ENCODE measurements around the gene NCKAP5.

The NCKAP5 gene

DNA sequence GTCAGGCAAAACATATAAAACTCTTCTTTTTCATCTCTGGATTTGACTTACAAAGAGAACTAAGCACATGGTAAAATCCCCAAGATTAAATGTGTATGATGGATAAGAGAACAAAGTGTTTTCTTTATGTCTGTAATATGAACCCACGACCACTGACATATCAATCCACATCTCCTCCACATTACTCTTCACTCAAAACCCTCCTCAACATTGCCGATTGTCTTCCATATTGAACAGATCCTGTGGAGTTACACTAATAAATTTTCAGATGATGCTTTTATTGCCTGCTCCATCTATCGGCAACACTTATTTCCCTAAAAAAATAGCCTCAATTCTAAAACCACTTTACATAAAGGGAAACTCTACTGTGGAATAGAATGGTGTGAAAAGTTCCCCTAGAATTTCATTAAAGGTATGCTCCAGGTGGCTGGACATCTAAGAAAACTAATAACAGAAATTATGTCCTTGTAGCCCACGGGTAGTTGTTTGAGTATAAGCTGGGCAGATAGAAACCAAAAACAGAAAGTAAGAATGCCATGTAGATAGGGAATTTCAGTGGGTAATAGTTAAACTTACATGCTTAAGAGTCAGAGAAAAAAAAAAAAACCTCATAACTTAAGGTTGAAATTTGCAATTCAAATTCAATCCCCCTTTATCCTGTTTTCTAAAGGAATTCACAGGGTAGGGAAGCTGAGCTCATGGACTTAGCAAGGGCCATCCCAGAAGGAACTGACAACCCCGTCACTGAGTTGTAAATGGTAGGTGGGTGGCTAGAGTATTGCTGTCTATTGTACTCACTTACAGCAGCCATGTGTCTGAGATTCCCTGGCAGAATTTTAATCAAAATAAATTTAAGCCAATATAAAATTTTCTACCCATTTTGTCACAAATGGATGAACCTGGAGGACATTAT is 592.8 kb downstream of the NCKAP5 start:
- DNase-seq = no peak

DNA sequence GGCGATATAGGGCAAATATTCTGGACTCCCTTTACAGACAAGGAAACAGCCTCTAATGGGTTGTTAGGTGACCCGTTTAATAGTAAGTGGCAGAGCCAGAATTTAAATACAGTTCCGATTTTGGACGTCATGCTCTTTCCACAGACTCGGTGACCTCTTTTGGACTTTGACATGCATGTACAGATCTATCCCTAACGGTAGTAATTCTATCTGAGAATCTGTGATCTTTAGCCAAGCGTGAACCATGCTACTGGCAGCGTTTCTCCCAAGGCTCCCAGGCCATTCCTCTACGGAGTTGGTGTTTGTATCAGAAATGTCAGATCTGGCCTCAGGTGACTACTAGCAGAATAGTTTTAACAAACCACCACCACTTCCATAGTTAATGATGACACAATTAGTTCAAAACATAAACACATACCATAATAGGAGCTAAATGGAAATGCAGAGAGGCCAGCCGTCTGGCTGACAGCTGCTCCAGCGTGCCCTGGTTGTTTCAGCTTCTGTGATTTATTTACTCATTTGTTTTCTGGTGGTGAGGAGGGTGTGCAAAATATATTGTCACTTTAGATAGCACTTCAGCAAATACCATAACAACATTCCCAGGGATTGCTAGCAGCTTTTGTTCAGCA is 593.7 kb downstream of the NCKAP5 start:
- DNase-seq = no peak

DNA sequence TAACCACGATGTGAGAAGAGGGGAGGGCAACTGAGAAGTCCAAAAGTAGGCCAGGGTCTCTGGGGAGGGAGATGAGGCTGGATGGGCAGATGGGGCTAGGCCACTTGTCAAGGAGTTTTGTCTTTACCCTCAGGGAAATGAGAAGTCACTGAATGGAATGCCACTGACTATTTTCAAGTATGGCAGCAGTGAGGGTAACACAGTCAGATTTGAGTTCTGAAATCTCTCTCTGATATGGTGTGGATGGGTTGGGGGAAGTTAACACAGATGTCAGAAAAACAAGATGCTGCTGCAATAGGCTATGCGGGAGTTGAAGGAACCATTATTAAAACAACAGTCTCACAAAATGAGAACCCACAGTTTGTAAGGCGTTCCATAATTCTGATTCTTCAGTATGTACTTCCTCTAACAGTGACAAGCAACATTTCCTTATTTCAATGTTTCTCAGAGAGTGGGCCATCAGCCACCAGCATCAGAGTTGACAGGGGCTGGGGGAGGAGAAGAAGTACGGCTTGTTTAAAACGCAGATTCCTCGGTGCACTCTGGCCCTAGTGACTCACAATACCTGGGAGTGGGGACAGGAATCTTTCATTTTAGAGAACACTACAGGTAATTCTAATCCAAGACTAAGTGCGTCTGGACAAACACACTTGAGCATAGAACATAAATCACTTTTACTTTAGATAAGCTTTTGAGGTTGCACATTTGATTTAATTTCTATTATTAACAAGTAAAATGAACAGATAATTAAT is 596.8 kb downstream of the NCKAP5 start:
- DNase-seq = no peak

DNA sequence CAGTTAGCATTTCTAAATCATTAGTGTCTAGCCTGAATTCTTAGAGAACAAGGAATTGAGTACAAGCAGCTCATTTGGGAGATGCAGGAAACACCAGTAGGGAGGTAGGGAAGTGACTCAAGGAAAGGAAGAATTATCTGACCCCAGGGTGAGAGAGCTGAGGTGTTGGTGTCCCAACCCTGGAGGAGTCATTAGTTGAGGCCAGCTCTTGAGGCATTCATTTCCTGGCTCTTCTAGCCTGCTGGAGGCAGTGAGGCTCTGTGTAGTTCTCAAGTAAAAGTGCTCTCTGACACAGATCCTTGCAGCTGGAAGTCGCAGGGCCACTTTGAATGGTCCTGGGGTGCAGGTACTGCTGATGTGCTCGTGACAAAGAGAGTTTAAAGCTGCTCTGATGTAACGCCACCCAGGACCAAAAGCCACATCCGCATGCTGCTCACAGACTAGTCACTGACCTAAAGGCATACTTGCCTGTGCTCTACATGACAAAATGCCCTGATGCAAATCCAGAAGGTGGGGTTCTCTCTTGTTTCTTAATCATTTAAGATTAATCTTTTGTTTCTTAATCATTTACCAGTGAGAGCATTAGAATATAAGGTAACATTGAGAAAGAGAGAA is 598.8 kb downstream of the NCKAP5 start:
- no peak for DNase-seq

DNA sequence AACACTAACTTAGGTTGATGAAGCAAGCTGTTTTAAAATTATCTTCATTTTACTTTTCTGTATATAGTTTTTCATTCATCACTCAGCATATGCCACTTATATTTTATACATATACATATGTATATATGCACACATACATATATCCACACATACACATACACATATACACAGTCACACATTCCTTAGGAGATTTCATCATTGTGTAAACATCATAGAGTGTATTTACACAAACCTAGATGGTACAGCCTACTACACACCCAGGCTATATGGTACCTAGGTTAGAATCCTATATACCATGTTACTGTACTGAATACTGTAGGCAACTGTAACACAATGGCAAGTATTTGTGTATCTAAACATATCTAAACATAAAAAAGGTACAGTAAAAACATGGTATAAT is 602.8 kb downstream of the NCKAP5 start:
- no peak for DNase-seq

DNA sequence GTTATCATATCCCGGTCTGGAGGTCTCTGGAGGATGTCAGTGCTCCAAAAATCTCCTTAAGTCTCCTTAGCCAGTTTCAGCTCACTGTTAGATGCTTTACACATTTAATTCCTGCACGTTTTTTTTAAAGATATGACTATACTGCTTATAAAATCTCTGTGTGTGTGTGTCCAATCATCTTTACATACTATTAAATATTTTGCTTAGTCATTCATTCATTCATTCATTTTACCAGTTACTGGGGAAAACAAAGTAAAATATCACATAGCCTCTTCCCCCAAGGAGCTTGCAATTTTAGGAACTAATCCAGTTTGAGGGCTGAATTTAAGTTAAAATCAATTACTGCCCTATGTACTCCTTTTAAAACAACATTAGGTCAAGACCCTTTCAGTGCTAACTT is 605.1 kb downstream of the NCKAP5 start:
- DNase-seq = no peak

DNA sequence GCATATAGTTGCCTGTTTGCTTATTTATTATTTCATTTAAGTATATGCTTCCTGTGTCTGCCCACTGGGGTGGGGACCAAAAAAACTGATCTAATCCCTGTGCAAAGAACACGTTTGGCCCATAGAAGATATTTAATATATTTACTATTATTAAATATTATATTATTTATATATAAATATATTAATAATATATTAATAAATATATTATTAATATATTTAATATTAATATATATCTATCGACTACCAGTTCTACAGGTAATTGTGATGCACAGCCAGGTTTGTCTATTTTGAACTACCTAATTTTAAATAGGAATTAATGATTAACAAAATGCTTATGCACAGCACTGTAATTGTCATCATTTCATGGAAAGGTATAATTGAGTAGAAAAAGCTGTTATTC is 609.4 kb downstream of the NCKAP5 start:
- no peak for DNase-seq

DNA sequence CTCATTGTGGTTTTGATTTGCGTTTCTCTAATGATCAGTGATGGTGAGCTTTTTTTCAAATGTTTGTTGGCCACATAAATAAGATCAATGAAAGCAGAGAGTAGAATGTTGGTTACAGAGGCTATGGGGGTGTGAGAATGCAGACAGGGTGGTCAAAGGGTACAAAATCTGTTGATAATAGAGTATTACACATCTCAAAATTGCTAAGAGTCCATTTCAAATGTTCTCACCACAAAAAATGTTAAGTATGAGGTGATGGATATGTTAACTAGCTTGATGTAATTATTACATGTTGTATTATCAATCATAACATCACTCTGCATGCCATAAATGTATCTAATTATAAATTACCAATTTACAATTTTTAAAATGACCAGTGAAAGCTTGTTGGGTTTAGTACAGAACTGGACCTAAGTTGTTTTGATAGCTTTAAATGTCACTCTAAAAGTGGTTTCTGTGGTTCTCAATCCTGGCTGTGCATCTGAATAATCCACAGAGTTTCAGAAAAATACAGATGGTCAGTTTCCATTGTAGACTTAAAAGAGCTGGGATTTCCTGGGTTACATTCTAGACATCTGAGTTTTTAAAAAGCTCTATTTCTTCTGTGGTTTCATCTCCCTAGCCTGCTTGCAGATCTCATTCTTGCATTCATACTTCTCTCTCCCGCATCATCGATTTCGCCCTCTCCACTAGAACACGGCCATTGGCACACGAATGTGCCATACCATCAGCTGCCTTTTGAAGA is 612.2 kb downstream of the NCKAP5 start:
- DNase-seq = no peak

DNA sequence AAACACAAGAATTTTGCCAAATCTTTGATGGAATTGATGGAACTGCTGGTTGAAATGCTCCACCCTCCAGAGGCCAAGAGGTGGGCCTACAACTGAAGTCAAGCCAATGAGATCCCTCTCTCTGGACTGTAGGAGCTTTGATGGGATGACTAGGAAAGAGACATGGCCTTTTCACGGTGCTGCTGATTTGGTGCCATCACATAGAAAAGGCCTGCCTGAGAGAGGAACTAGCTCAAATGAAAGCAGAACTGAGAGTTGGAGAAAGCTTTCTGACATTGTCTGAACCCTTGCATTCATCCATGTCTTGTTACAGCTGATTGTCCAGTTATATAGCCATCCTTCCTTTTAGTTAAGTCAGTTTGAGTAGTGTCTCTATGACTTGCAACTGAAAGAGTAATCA is 614.5 kb downstream of the NCKAP5 start:
- no peak for DNase-seq

DNA sequence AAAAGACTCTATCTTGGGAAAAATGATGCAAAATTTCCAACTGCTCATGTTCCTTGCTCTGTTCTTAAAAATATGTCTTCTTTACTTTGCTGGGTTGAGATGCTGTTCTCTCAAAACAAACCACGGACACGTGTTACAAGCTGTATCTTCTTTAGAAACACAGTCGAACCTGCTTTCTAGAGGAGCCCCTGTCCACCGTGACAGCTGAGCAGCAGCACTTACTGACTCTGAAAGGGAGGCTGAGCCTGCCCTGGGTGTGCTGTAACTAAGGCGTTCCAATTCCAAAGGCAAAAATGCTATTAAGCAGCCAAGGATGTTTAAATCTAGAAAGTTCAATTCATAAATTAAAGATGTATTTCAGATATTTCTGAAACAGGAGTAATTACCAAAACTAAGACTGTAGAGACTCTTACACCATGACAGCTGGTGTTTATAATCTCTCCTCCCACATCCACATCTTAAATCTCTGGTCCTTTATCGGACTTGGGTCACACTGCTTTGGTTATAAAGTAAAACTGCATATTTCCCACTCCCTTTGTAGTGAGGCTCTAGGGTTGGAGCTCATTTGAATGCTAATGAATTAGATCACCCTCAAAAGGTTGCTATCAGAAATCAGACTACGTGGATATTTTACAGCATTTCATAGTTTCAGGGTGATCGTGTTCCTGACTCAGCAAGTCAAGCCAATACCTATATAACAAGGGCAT is 617.1 kb downstream of the NCKAP5 start:
- DNase-seq = no peak

DNA sequence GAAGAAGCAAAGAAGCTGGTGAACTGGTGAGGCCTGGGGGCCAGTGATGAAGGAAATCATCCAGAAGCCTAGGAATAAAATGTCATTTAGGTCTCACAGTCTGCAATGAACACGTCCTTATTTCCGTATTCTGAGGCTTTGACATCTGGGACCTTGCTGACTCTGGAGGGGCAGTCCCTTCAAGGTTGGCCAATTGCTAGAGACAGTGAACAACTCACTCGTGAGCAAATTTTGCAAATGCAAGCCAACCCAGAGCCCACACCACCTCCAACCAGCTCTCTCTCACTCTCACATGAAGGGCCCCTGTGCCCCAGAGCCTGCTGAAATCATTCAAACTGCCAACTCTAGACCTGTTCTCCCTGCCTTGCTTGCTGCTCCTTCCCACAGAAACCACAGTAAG is 619.2 kb downstream of the NCKAP5 start:
- no peak for DNase-seq

DNA sequence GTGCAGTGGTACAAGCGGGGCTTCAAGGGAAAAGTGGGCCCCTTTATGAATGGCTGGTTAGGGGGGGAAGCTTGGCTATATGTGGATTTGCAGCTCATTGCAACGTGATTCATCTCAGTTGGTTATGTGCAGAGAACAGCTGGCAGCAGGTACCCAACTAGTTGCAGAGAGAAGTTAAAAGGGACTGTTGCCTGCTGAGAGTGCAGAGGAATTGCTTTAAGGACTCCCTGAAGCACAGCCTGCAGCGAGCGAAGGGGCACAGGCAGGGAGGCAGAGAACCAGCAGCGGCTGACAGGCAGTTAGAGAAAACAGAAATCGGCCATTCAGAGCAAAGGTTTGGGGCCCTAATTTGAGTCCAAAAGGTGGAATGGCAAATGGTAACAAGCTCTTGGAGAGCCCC is 620.1 kb downstream of the NCKAP5 start:
- DNase-seq = no peak

DNA sequence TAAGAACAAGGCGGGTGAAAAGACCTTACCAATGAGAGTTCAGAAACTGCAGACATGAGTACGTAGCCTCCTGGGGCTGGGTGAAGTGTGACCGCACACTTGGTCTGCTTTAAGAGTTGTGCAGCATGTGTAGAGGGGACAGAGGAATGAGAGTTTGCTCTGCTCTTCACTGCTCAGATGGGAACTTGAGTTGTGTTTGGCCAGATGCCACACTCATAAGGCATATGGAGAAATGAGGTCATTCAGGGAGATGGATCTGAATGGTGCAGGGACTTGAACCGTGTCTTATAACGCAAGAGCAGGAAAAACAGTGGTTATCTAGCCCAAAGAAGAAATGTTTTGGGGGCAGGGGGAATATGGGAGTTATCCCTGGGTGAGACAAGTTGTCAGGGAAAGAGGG is 624.4 kb downstream of the NCKAP5 start:
- no peak for DNase-seq

DNA sequence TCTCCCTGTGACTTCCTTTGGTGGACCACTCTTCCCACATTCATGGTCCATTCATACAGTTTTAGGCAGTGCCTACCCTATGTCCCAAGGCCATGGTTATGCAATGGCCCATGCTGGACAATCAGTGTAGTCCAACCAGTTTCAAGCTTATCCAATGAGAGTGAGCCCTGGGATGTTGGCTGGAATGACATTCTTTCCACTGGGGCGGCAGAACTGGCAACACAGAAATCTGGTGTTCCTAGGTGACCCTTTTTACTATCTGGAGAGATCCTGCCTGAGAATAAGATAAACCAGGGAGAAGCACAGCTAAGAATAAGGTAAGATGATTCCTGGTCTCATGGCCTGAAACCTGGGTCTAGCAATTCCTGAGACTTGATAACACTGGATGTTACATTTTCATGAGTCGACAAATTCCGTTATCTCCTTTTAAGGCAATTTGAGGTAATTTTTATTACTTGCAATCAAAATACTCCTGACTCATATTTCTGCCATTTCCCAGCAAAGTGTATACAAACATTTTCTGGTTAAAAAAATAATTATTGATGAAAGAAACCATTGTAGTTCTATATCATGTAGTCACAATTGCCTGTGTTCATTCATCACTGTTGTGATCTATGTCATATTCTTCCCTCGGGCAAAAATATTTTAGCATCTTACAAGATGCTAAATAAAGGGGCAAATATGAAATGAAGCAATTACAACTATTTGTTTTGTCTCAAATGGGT is 626.8 kb downstream of the NCKAP5 start:
- DNase-seq = no peak

DNA sequence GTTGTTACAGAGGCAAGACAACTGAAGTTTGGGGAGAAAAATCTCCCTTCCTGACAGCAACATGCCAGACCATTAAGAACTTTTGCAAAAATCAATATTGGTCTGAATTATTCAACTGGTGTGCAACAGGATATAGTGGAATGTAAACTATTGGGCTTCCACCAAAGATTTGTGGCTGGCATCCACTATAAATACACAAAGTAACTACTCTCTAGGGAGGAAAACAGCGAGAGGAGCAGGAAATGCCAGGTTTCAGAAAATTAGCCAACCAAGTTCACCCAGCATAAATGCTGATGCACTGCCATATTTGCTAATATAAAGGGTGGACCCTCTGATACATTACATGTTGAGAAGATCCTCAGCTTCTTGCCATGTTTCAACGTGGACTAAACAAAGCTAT is 630.6 kb downstream of the NCKAP5 start:
- DNase-seq = no peak

DNA sequence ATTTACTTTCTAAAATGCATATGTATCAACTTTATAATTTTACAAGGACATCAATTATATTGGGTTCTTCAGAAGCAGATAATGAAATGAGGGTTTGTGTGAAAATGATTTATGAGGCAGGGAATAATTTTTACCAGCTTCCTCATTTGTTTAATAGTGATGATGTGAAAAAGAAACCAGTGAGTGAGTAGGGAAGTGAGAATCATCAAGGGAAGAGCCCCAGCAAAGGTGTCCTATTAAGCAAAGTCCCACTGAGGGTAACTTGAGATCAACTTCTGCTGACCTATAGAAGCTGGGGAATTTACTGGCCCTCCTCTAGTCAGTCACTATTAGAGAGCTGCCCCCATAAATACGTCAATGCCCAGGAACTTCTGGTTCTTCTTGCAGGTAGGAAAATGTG is 631.5 kb downstream of the NCKAP5 start:
- DNase-seq = no peak

DNA sequence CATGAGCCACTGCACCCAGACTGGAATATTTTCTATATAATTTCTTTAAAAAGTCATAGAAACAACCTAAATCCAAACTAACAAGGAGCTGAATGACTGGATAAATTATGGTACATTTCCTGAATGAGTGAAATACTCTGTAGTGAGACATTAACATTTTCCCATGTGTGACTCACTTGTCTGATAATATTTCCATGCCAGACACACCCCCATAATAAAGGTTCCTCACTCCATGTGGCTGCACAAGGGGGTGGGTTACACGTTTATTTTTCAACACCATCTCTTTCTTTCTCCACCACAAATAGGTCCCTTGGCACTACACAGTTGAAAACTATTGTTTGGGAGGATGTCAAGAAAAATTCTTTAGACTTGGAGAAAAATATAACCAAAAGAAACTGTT is 632.0 kb downstream of the NCKAP5 start:
- DNase-seq = no peak

DNA sequence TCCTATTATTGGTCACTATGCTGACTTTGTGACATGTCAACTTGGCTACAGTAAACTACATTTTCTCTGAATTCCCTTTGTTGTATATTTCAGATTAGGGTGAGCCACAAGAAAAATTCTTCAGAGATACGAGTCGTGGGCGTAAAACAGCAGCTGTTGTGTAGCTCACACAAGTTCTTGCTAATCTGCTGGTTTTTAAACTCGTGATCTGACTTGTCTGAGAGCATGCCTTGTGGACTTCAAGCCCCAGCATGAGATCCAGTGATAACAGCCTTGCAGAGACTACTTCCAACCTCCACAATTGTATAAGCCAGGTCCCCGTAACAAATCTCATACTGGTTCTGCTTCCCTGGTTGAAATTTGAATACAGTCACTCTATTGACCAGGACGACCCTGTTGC is 638.5 kb downstream of the NCKAP5 start:
- DNase-seq = no peak

DNA sequence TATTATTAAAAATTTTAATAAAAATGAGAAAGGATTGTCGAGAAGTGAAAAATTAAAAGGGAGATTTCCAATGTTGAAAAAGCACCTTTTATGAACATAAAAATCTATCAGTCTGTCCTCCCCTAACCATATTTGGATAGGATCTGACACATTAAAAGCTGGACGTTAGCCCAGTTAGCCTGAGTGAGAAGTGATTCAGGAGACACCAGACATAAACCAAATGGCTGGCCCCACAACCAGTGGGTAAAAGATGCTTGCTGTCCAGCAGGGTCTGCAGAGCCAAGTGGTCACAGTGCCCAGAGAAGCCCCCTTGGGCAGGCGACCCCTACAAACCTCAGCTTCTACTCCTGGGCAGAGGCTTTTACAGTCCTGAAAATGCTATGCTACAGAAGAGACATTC is 644.5 kb downstream of the NCKAP5 start:
- no peak for DNase-seq

DNA sequence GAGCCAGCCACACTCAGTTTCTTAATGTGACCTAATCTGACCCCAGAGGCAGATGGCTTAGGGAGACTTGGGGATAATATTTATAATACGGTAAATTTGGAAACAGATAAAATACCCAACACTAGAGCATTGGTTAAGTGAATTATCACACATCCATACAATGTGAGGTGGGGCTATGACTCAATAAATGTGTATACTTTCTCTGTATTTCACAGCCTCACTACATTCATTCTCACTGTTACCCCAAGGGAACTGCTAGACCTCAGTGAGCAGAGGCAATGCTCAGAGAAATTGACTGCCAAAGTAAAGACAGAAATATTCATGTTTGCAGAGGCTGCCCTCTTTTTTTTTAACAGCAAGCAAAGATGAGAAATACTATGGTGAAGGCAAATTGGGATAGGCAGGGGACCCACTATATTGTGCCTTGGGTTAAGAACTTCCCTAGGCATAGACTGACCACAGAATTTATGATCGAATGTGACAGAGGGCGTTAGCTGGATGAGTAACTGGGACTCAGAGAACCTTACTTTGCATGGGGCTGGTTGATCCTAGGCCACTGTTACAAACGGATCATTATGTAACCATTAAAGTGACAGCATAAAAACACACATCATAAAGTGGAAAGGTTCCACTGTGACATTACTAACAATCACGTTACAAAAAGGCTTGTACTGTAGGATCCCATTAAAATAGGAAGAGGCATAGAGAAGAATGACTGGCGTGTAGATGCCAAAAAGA is 652.3 kb downstream of the NCKAP5 start:
- no peak for DNase-seq

Data from right forelimb (tissue), 1 donor.